ENCODE results near the gene CCDC106. TPM values are rescaled to one million over a fixed set of nuclear protein-coding genes. Genes with fewer than 3 reads are reported as not detected.

CCDC106 gene
- total and polyA plus RNA-seq, 2 of the 4 experiments (the other 2 are of a cell fraction), result 2.3 to 13.6 TPM

DNA sequence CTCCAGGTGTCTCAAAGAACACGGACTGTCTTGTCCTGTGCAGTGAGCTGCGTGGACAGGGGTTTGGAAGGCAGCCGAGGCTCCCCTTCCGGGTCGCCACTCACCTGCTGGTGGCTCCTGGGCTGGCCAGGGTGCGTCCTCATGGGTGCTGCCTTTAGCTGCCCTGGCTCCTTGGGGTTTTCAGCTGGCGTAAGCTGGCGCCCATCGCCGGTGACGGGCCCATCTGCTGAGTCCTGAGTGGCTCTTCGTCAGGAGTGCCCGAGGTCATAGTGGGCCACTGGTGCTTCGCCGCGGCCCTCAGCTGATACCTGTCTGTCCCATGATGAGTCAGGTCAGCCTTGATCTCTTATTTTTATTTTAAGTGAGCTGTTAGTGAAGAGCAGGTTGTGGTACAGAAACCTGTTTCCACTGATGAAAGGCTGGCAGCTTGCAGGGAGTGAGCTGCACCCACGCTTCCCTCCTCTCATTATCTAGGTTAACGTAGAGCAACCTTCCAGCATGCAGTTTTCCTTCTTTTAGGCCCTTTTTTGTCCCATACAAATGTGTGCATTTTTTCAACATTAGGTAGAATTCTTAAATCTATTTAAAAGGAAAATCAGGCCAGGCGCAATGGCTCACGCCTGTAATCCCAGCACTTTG is 45.4 kb downstream of the CCDC106 start:
- no peak overlapping the region for H2AK5ac ChIP-seq (ENCODE audit: low read depth, low read length)
- BruUV-seq (replicated peaks), result no TSS peak
- no peak overlapping the region for H3K14ac ChIP-seq (replicated peaks; ENCODE audit: low read depth, low read length)
- H3K4me1 ChIP-seq (ENCODE audit: control insufficient read depth, insufficient read depth, low read length), result no peaks in the 10 kb centered on the region
- H2AFZ ChIP-seq (replicated peaks; ENCODE audit: low read length, poor library complexity), result no peak overlapping the region
- TF ChIP-seq RCOR1 (IDR thresholded peaks at IDR 0.05; ENCODE audit: insufficient replicate concordance, low read length) (no peak), RFX5 (IDR thresholded peaks at IDR 0.05; ENCODE audit: low read depth, low read length) (no peak), MXI1 (IDR thresholded peaks at IDR 0.05; ENCODE audit: borderline replicate concordance, low read depth, low read length) (no peak), RAD21 (IDR thresholded peaks at IDR 0.05; ENCODE audit: low read length) (no peak), SMC3 (IDR thresholded peaks at IDR 0.05; ENCODE audit: low read depth, low read length) (no peak), FOS (IDR thresholded peaks at IDR 0.05; ENCODE audit: low read depth, low read length) (no peak), MAFK (IDR thresholded peaks at IDR 0.05; ENCODE audit: low read depth, low read length) (no peak), CHD1 (IDR thresholded peaks at IDR 0.05; ENCODE audit: low read depth, low read length) (no peak), MAZ (IDR thresholded peaks at IDR 0.05; ENCODE audit: borderline replicate concordance, low read depth, low read length) (no peak), CEBPB (IDR thresholded peaks at IDR 0.05; ENCODE audit: low read depth, low read length) (no peak)
- TF ChIP-seq, protein P1, sequence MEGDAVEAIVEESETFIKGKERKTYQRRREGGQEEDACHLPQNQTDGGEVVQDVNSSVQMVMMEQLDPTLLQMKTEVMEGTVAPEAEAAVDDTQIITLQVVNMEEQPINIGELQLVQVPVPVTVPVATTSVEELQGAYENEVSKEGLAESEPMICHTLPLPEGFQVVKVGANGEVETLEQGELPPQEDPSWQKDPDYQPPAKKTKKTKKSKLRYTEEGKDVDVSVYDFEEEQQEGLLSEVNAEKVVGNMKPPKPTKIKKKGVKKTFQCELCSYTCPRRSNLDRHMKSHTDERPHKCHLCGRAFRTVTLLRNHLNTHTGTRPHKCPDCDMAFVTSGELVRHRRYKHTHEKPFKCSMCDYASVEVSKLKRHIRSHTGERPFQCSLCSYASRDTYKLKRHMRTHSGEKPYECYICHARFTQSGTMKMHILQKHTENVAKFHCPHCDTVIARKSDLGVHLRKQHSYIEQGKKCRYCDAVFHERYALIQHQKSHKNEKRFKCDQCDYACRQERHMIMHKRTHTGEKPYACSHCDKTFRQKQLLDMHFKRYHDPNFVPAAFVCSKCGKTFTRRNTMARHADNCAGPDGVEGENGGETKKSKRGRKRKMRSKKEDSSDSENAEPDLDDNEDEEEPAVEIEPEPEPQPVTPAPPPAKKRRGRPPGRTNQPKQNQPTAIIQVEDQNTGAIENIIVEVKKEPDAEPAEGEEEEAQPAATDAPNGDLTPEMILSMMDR (conservative IDR thresholded peaks at IDR 0.05; ENCODE audit: low read depth, low read length), result no peak
- no peak overlapping the region for H3K4ac ChIP-seq (ENCODE audit: low read depth, low read length)
- H2BK20ac ChIP-seq (ENCODE audit: low read depth, low read length), result no peak overlapping the region
- ATAC-seq (ENCODE audit: low read depth) (no peak), DNase-seq (no peak)
- WGBS, 2 experiments (ENCODE audit: extremely low coverage in 2 of 2, insufficient read length in 1 of 2), result 90% methylated on average over 7 of the region's 20 CpGs; no CpG with 5 or more reads in 1 of the 2 experiments
- no peak overlapping the region for H3K4me3 ChIP-seq (ENCODE audit: insufficient read depth, low read depth, low read length)
- peaks cover 62% of the 10 kb centered on the region for H3K36me3 ChIP-seq (ENCODE audit: control insufficient read depth, insufficient read depth, low read length)
- no peak overlapping the region for H2BK15ac ChIP-seq (ENCODE audit: low read depth, low read length)
- intact Hi-C loops (cut with micrococcal nuclease) (no loop called here), in situ Hi-C loops (cut with MboI; ENCODE audit: low sequenced_read_pairs) (loop anchor here (25.0 kb wide), 1 partner anchor 444 kb away; the partner anchor contains the start of gene ZNF444), dilution Hi-C loops (cut with HindIII; ENCODE audit: low sequenced_read_pairs, unreplicated experiment) (no loop called here)
- CTCF ChIA-PET, result no interaction called here
- no peak overlapping the region for H3K9ac ChIP-seq (ENCODE audit: low read depth, low read length)
- peaks cover under 1% of the 10 kb centered on the region; the same call in 1 of the 2 replicates for H4K20me1 ChIP-seq (ENCODE audit: insufficient read depth, low read length)
- H2BK120ac ChIP-seq (ENCODE audit: low read depth, low read length), result no peak overlapping the region
- no peaks in the 10 kb centered on the region for H3K27me3 ChIP-seq (ENCODE audit: control insufficient read depth, insufficient read depth, low read length)
- peaks cover under 1 to 4% of the 10 kb centered on the region in 2 experiments; a peak in 2 of 4 replicates for H3K79me1 ChIP-seq (ENCODE audit: low read depth in 1 of 2, low read length in 2 of 2)
- no peak overlapping the region for H2BK5ac ChIP-seq (ENCODE audit: low read depth, low read length, poor library complexity, severe bottlenecking)
- H3K9me1 ChIP-seq (ENCODE audit: insufficient read depth, low read length), result no peaks in the 10 kb centered on the region
- H4K8ac ChIP-seq (ENCODE audit: low read depth in 2 of 2, low read length in 2 of 2), result no peak overlapping the region
- H4K5ac ChIP-seq (ENCODE audit: low read depth, low read length), result no peak overlapping the region
- no peak overlapping the region for H3K18ac ChIP-seq (ENCODE audit: low read depth, low read length)
- H3K9me3 ChIP-seq (ENCODE audit: control insufficient read depth, insufficient read depth, low read length), result no peaks in the 10 kb centered on the region
- no peak overlapping the region for H4K91ac ChIP-seq (ENCODE audit: insufficient read depth, low read depth, low read length)
- no peak overlapping the region for H3K27ac ChIP-seq (ENCODE audit: insufficient read depth, low read length)
- H2AK9ac ChIP-seq (replicated peaks; ENCODE audit: low read depth, low read length, poor library complexity), result no peak overlapping the region
- H3K4me2 ChIP-seq (ENCODE audit: low read depth, low read length), result no peak overlapping the region
- no peak overlapping the region for H3K23ac ChIP-seq (ENCODE audit: low read depth, low read length)
- POLR2A ChIA-PET (ENCODE audit: unreplicated experiment), result no interaction called here
- no peak overlapping the region for H3K56ac ChIP-seq (ENCODE audit: extremely low read depth, insufficient read depth, low read length)

Measured in IMR-90 (cell line).